Measurements from ENCODE around the gene HDAC1. TPM values are rescaled to one million over a fixed set of nuclear protein-coding genes. Genes with fewer than 3 reads are reported as not detected.
A peak's percentile ranks its signal among the peaks of the same experiment; 100 is the strongest.
"Not testable (repeated sequence)": the region's sequence is repeated elsewhere in the genome, so short reads cannot be mapped to it uniquely, and the experiment has no call there.

The HDAC1 gene
- total RNA-seq, 2 experiments from 2014 or later: 126 to 127 TPM

- ChIA-PET CTCF (interaction anchor here (0.8 to 4.3 kb wide), 4 partner anchors 10 to 104 kb away, joined by 3 to 17 read pairs (median 4); partner anchors contain the start of gene MARCKSL1), POLR2A (interaction anchor here (0.6 to 6.7 kb wide), 9 partner anchors 10 to 280 kb away, joined by 3 to 39 read pairs (median 4); partner anchors contain the start of genes BSDC1, MARCKSL1 and TMEM39B)
- Mint-ChIP-seq H3K9me3 (peaks cover 6% of the 10 kb centered on the region), H3K27me3 (no peaks in the 10 kb centered on the region), H3K36me3 (ENCODE audit: low read depth) (no peaks in the 10 kb centered on the region), H3K4me1 (ENCODE audit: low read depth) (peaks cover 39% of the 10 kb centered on the region), H3K4me3 (peak overlapping the region; percentile 79), H3K27ac (no peak overlapping the region)
- intact Hi-C loops (cut with micrococcal nuclease): no loop called here
- DNase-seq (no peak), ATAC-seq (no peak)
- TF ChIP-seq, protein P1, sequence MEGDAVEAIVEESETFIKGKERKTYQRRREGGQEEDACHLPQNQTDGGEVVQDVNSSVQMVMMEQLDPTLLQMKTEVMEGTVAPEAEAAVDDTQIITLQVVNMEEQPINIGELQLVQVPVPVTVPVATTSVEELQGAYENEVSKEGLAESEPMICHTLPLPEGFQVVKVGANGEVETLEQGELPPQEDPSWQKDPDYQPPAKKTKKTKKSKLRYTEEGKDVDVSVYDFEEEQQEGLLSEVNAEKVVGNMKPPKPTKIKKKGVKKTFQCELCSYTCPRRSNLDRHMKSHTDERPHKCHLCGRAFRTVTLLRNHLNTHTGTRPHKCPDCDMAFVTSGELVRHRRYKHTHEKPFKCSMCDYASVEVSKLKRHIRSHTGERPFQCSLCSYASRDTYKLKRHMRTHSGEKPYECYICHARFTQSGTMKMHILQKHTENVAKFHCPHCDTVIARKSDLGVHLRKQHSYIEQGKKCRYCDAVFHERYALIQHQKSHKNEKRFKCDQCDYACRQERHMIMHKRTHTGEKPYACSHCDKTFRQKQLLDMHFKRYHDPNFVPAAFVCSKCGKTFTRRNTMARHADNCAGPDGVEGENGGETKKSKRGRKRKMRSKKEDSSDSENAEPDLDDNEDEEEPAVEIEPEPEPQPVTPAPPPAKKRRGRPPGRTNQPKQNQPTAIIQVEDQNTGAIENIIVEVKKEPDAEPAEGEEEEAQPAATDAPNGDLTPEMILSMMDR (IDR thresholded peaks at IDR 0.05): no peak
Observed at GRCh38 chr1:32352239-32352745, 60.4 kb downstream of the HDAC1 start.

DNA sequence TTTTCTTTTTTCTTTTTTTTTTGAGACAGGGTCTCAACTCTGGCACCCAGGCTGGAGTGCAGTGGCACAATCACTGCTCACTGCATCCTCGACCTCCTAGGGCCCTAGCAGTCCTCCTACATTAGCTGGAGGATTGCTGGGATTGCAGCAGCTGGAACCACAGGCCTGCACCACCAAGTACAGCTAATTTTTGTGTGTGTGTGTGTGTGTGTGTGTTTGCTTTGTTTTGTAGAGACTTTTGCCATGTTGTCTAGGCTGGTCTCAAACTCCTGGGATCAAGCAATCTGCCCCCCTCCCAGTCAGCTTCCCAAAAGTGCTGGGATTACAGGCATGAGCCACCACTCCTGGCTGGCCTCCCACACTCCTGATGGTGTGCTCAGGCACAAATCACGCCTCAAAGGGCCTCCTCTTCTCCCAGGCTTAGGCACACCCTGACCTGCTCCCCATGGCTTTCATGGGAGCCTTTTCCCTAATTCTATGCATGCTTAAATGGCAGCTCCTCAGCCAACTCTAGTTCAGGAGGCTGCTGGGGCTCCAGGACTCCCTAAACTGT, 61.0 kb downstream of the HDAC1 start:
- no peaks in the 10 kb centered on the region for H3K27me3 Mint-ChIP-seq
- peaks cover 39% of the 10 kb centered on the region for H3K4me1 Mint-ChIP-seq (ENCODE audit: low read depth)
- ATAC-seq (no peak), DNase-seq (no peak)
- CTCF ChIA-PET: interaction anchor here (1.7 to 4.3 kb wide), 3 partner anchors 12 to 105 kb away, joined by 4 to 17 read pairs (median 5); partner anchors contain the start of gene MARCKSL1
- no peak overlapping the region for H3K27ac Mint-ChIP-seq
- TF ChIP-seq, protein P1 (IDR thresholded peaks at IDR 0.05): no peak
- POLR2A ChIA-PET: interaction anchor here (0.6 to 6.7 kb wide), 8 partner anchors 11 to 280 kb away, joined by 3 to 39 read pairs (median 4); partner anchors contain the start of genes BSDC1, MARCKSL1 and TMEM39B
- intact Hi-C loops (cut with micrococcal nuclease): no loop called here
- peaks cover 6% of the 10 kb centered on the region for H3K9me3 Mint-ChIP-seq
- no peaks in the 10 kb centered on the region for H3K36me3 Mint-ChIP-seq (ENCODE audit: low read depth)
- H3K4me3 Mint-ChIP-seq: peak overlapping the region; percentile 22

GRCh38 chr1:32353431-32353830, 61.5 kb downstream of the HDAC1 start:
- ChIA-PET POLR2A (interaction anchor here (0.6 to 6.7 kb wide), 5 partner anchors 11 to 41 kb away, joined by 3 to 39 read pairs (median 7); partner anchors contain the start of genes BSDC1 and MARCKSL1), CTCF (interaction anchor here (0.8 to 4.3 kb wide), 3 partner anchors 17 to 138 kb away, joined by 3 to 17 read pairs (median 5); partner anchors contain the start of gene MARCKSL1)
- no peak for ATAC-seq
- intact Hi-C loops (cut with micrococcal nuclease): no loop called here
- Mint-ChIP-seq H3K4me3 (peak overlapping the region; percentile 22), H3K27ac (no peak overlapping the region), H3K27me3 (no peaks in the 10 kb centered on the region), H3K4me1 (ENCODE audit: low read depth) (peaks cover 35% of the 10 kb centered on the region), H3K9me3 (peaks cover 6% of the 10 kb centered on the region), H3K36me3 (ENCODE audit: low read depth) (no peaks in the 10 kb centered on the region)
- DNase-seq: no peak
- TF ChIP-seq, protein P1 (IDR thresholded peaks at IDR 0.05): no peak

DNA sequence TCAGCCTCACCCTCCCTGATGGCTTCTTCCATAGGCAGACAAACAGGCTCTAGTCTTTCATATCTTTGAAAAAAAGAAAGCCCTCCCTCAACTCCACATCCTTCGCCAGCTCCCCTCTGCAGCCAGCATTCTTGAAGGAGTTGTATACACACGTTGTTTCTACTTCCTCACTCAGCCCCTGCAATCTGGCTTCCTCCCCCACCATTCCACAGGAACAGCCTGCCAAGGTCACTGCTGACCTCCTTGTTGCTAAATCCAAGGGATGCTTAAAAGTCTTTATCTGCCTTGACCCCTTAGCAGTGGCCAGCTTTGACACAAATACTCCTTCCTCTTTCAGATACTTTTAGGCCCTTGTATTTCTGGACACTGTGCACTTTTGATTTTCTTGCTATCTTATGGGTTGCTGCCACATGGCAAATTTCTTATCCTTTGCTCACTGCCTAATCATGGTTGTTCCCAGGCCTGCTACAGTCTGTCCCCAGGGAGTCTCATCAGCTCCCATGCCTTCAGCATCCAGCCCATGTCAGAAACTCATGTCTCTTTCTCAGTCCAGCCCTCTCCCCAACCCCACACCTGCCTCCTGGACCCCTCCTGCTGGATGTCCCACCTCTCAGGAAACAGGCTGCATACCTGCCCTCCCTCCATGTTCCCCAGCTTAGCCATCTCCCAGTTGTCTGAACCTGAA, 62.1 kb downstream of the HDAC1 start:
- DNase-seq: no peak
- no peaks in the 10 kb centered on the region for H3K36me3 Mint-ChIP-seq (ENCODE audit: low read depth)
- H3K4me1 Mint-ChIP-seq (ENCODE audit: low read depth): peaks cover 29% of the 10 kb centered on the region
- TF ChIP-seq, protein P1 (IDR thresholded peaks at IDR 0.05): no peak
- H3K27me3 Mint-ChIP-seq: no peaks in the 10 kb centered on the region
- no peak for ATAC-seq
- ChIA-PET POLR2A (interaction anchor here (0.6 to 6.7 kb wide), 4 partner anchors 17 to 40 kb away, joined by 3 to 39 read pairs (median 6); partner anchors contain the start of genes BSDC1 and MARCKSL1), CTCF (interaction anchor here (0.8 to 4.3 kb wide), 2 partner anchors 18 to 139 kb away, joined by 3 to 17 read pairs; partner anchors contain the start of gene MARCKSL1)
- intact Hi-C loops (cut with micrococcal nuclease): no loop called here
- H3K9me3 Mint-ChIP-seq: peaks cover 6% of the 10 kb centered on the region
- H3K4me3 Mint-ChIP-seq: no peak overlapping the region
- H3K27ac Mint-ChIP-seq: no peak overlapping the region

DNA sequence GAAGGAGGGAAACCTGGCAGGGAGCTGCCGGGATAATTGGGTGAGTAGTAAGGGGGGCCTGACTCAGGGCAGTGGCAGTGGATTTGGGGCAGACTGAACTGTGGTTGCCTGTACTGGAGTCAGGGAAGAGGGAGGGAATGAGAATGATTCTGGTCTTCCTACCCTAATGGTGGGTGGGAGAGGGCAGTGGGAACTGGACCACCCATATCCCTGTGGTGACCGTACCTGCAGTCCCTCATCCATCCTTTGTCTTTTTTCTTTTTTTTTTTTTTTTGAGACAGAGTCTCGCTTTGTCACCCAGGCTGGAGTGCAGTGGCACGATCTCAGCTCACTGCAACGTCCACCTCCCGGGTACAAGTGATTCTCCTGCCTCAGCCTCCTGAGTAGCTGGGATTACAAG, 63.9 kb downstream of the HDAC1 start:
- H3K9me3 Mint-ChIP-seq; intact Hi-C loops (cut with micrococcal nuclease); H3K4me3 Mint-ChIP-seq; H3K27ac Mint-ChIP-seq; DNase-seq; H3K36me3 Mint-ChIP-seq (ENCODE audit: low read depth); H3K27me3 Mint-ChIP-seq; ATAC-seq: not testable (repeated sequence)
- POLR2A ChIA-PET: interaction anchor here (0.9 to 6.7 kb wide), 4 partner anchors 15 to 422 kb away, joined by 3 to 39 read pairs (median 4); partner anchors contain the start of gene MARCKSL1
- CTCF ChIA-PET: interaction anchor here (4.3 kb wide), 1 partner anchor 19 kb away, joined by 17 read pairs; the partner anchor contains the start of gene MARCKSL1
- H3K4me1 Mint-ChIP-seq (ENCODE audit: low read depth): peaks cover 29% of the 10 kb centered on the region

Measured in activated CD8-positive, alpha-beta T cell treated with anti-CD3 and anti-CD28 coated beads for 36 hours (primary cell).